Kidney glomerular epithelial cell (primary cell): ENCODE measurements around the gene ZNF423.

Experiments used
- DNase-seq: peaks from one replicate; lab custom pipeline; 2025; lab: John Stamatoyannopoulos, UW

Gene ZNF423

GRCh38 chr16:49473131-49473530 is 382.8 kb downstream of the ZNF423 start:
- DNase-seq = no peak

GRCh38 chr16:49472598-49472997 is 383.3 kb downstream of the ZNF423 start:
- DNase-seq = no peak

GRCh38 chr16:49471038-49471727 is 384.7 kb downstream of the ZNF423 start:
- no peak for DNase-seq

- no peak for DNase-seq
Measured at GRCh38 chr16:49470513-49470991, 385.4 kb downstream of the ZNF423 start.

GRCh38 chr16:49469930-49470451 is 385.9 kb downstream of the ZNF423 start:
- DNase-seq = no peak

- no peak for DNase-seq
Measured at GRCh38 chr16:49469311-49469670, 386.6 kb downstream of the ZNF423 start.

GRCh38 chr16:49468611-49469310 is 387.2 kb downstream of the ZNF423 start:
- DNase-seq = no peak

DNA sequence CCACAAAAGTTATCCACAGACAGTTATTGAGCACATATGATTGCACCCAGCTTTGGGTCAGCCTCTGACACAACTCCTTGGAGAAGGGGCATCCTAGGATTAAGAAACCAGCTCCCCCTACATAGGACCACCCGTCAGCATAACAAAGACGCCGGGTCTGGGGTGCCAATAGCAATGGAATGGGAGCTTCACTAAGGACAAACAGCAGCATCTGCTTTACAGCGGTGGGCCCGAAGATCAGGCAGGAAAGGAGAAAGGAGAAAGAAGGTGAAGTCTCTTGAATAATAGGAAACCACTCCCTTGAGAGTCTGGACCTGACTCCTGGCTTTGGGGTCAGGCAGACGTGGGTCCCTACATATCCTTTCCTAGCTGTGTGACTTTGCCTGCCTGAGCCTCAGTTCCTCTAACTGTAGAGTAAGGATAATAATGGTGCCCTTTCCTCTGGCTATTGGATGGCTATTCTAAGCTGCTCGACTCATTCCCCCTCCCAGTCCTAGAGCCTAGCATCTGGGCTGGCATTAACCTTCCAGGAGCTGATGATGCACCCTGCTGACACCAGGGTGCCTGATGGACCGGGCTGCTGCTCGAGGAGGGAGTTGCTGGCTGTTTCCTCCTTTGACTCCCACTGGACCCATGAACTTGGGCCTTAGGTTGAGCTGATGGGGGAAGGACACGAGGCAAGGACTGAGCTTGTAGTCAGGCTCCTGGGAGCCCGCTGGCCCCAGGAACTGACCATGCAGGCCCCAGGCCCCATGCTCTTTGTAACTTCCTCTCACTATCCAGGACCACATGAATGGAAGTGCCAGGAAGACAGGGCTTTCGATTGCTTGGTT is 388.2 kb downstream of the ZNF423 start:
- DNase-seq = no peak

DNA sequence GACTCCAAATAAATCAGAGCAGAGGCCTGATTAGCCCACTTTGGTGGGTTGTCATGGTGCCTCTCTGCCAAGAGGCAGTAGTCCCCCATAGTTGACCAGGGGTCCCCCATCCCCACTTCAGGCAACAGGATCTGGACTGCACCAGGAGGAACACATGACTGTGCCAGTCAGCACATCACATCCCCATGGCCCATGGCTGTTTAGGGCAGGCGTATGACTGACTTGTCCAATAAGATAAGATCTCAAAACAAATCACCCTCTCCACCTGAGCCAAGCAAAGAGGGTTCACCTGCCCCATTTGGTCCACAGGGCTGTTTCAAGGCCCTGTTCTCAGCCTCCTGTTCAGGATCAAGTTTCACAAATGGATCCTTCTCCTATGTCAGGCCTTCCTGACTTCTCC is 389.0 kb downstream of the ZNF423 start:
- DNase-seq = no peak

- DNase-seq = no peak
Measured at GRCh38 chr16:49466529-49466831, 389.4 kb downstream of the ZNF423 start.

DNA sequence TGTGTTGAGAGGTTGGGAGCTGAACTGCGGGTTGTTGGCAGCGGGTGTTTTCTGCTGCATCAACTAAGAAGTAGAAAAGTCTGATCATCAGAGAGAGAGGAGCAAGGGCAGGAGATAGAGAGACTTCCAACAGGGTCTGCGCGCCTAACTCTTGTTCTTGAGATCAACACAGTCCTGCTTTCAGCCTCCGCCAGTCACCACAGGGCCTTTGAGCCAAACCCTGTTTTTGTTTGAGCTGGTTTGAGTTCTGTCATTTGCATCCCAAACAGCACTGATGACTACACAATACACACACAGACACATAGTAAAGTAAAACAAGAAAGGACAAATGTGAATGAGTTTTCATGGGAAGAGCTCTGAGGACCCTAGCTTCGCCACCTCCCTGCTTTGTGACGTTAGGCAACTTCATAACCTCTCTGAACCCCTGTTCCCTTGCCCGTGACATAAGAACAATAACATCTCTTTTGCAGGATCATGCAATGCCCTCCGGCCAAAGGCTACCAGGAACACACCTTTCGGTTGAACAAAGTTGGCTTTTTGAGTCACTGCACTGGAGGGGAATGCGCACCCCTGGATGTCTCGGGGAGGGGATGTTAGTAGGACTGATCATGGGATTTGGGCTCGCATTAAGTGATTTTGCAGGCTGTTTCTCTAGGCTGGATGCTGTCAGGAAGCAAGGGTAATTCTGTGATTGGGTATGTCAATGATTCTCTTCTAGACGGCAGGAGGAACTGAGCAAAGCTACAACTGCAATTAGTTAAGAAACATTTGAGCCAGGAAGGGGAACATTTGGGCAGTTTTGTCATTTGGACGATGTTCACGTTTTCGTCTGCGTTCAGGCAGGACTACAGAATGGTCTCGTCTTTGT is 390.0 kb downstream of the ZNF423 start:
- no peak for DNase-seq

GRCh38 chr16:49464877-49465504 is 390.9 kb downstream of the ZNF423 start:
- no peak for DNase-seq

GRCh38 chr16:49464093-49464492 is 391.8 kb downstream of the ZNF423 start:
- no peak for DNase-seq

DNA sequence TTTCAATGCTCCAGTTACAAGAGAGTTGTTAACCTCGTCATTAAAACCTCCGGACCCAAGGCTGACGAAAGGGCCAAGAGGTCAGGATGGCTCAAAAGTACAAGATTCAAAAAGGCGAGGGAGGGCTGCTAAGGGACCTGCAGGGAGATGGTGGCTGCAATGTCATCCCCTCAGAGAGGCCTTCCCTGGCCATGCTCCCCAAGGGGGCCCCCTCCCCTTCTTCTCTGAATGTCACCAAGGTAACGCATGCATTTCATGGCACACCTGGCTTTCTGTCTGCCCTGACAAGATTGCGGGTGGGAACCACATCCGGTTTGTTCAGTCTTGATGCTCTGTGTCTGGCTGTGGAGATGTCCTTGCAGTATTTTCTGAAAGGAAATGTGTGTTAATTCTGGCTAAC is 392.4 kb downstream of the ZNF423 start:
- DNase-seq = no peak

- no peak for DNase-seq
Measured at GRCh38 chr16:49462989-49463371, 392.9 kb downstream of the ZNF423 start.

DNA sequence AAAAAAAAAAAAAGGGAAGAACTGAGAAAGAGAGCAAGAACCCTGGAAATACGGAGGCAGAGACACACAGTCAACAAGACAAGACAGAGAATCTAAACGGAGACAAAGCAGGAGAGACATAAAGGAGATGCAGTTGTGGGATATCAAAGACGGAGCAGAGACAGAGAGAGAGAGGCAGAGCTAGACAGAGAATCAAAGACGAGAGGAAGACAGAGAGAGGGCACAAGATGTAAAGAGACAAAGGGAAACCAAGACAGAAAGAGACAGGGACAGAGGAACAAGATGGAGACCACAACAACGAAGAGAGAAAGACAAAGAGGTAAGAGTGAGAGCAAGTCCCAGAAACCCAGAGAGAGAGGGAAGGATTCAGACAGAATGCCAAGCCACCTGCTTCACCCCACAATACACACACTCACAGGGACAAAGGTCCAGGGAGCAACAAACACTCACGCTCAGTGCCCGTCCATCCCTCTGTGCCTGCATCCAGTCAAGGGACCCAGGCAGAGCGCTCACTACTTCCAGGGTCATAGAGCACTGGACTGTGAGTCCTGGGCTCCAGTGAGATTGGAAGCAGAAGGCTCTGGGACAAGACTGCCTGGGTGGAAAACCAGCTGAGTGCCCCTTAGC is 393.4 kb downstream of the ZNF423 start:
- DNase-seq = no peak

GRCh38 chr16:49461517-49461951 is 394.4 kb downstream of the ZNF423 start:
- DNase-seq = no peak

DNA sequence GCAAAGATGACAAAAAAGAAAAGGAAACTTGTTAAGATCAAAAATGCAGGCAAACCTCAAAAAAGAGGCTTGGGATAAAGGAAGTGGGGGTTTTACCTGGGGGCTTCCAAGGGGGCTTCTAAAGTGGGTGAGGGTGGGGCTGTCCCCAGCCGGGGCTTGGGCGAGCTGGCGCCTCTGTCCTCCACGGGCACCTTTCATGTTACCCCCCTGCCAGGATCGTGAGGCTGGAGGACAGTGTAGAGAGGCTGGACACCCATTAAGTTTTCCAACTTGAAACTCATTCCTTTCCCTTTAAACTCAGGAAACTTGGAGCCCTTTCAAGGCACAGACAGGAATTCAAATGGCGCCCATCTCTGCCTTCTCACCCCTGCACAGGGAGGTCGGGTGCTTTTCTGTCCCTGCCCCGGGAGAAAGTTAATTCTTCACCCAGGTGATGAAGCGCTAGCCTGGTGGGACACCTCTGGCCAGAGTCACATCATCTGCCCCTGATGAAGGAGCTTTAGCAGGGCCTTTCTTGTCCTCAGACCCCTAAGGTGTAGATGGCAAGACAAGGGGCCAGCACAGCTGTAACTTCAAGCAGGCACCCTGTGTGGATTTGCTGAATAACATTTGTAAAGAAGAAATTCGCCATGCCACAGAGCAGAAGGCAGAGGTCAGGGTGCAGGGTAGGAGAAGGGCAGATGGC is 395.0 kb downstream of the ZNF423 start:
- no peak for DNase-seq

- DNase-seq = no peak
Measured at GRCh38 chr16:49459953-49460735, 395.8 kb downstream of the ZNF423 start.
